Parathyroid adenoma (tissue), 2 donors: ENCODE results near the gene MSANTD1.

ENCODE experiments used
- H2AFZ ChIP-seq: fragments of 300-600 bp; sonication (generic); one replicate; pipeline ENCODE4 v1.7.0; 2017; ENCODE audit warnings: antibody characterized with exemption, mild to moderate bottlenecking
- H3K27ac ChIP-seq: fragments of 300-600 bp; sonication (generic); one replicate; pipeline ENCODE4 v1.7.0; 2017
- H3K27me3 ChIP-seq: fragments of 300-600 bp; sonication (generic); one replicate; pipeline ENCODE4 v1.7.0; 2017; ENCODE audit warnings: low read length; ENCODE audit not compliant: control insufficient read depth, insufficient read depth
- H3K36me3 ChIP-seq: fragments of 300-600 bp; sonication (generic); one replicate; pipeline ENCODE4 v1.7.0; 2017; ENCODE audit warnings: low read length; ENCODE audit not compliant: control insufficient read depth, insufficient read depth
- H3K4me1 ChIP-seq: fragments of 300-600 bp; sonication (generic); one replicate; pipeline ENCODE4 v1.7.0; 2017; ENCODE audit warnings: control low read depth
- H3K4me2 ChIP-seq: fragments of 300-600 bp; sonication (generic); one replicate; pipeline ENCODE4 v1.7.0; 2017; ENCODE audit warnings: low read length
- H3K4me3 ChIP-seq: fragments of 300-600 bp; sonication (generic); one replicate; pipeline ENCODE4 v1.7.0; 2017; ENCODE audit warnings: low read depth, low read length
- H3K79me2 ChIP-seq: fragments of 300-600 bp; sonication (generic); one replicate; pipeline ENCODE4 v1.7.0; 2017; ENCODE audit warnings: control low read depth
- H3K9ac ChIP-seq: fragments of 300-600 bp; sonication (generic); one replicate; pipeline ENCODE4 v1.7.0; 2017; ENCODE audit warnings: mild to moderate bottlenecking
- H3K9me3 ChIP-seq: fragments of 300-600 bp; sonication (generic); one replicate; pipeline ENCODE4 v1.7.0; 2017; ENCODE audit warnings: low read length; ENCODE audit not compliant: control insufficient read depth
- CTCF ChIP-seq: fragments of 300-600 bp; sonication (generic); IDR thresholded peaks from one replicate; pipeline ENCODE4 v1.7.0; 2017; ENCODE audit warnings: antibody characterized with exemption, mild to moderate bottlenecking
- donor health status: primary hyperparathyroidism.

MSANTD1 gene

GRCh38 chr4:3201718-3202702 is 46.9 kb upstream of the MSANTD1 start:
- no peaks in the 10 kb centered on the region for H3K27me3 ChIP-seq
- no peaks in the 10 kb centered on the region for H3K36me3 ChIP-seq
- H3K4me3 ChIP-seq = no peak overlapping the region
- H3K79me2 ChIP-seq = no peaks in the 10 kb centered on the region
- H3K4me1 ChIP-seq = no peaks in the 10 kb centered on the region
- no peak overlapping the region for H3K9ac ChIP-seq
- H2AFZ ChIP-seq = no peak overlapping the region
- H3K27ac ChIP-seq = no peak overlapping the region
- H3K9me3 ChIP-seq = no peaks in the 10 kb centered on the region
- H3K4me2 ChIP-seq = no peak overlapping the region
- TF ChIP-seq CTCF = no peak

- no peak overlapping the region for H3K27ac ChIP-seq
- no peaks in the 10 kb centered on the region for H3K36me3 ChIP-seq
Observed at GRCh38 chr4:3202836-3203820, 45.8 kb upstream of the MSANTD1 start.

GRCh38 chr4:3203971-3204431 is 45.0 kb upstream of the MSANTD1 start:
- Histone ChIP-seq H3K27me3 (no peaks in the 10 kb centered on the region), H3K4me2 (no peak overlapping the region), H3K36me3 (no peaks in the 10 kb centered on the region), H3K79me2 (no peaks in the 10 kb centered on the region), H2AFZ (no peak overlapping the region), H3K27ac (no peak overlapping the region), H3K4me1 (peaks cover 6% of the 10 kb centered on the region), H3K9me3 (no peaks in the 10 kb centered on the region), H3K4me3 (no peak overlapping the region), H3K9ac (no peak overlapping the region)
- TF ChIP-seq CTCF = no peak

More at GRCh38 chr4:3202836-3203820, 45.8 kb upstream of the MSANTD1 start:
- Histone ChIP-seq H2AFZ (no peak overlapping the region), H3K9me3 (no peaks in the 10 kb centered on the region), H3K4me1 (peaks cover 6% of the 10 kb centered on the region), H3K79me2 (no peaks in the 10 kb centered on the region), H3K4me2 (no peak overlapping the region), H3K27me3 (no peaks in the 10 kb centered on the region), H3K4me3 (no peak overlapping the region), H3K9ac (no peak overlapping the region)
- no peak for TF ChIP-seq CTCF

GRCh38 chr4:3205995-3206394 is 43.0 kb upstream of the MSANTD1 start:
- Histone ChIP-seq H3K9me3 (no peaks in the 10 kb centered on the region), H3K4me2 (no peak overlapping the region), H3K9ac (no peak overlapping the region), H3K36me3 (no peaks in the 10 kb centered on the region), H3K27ac (no peak overlapping the region), H2AFZ (no peak overlapping the region), H3K4me1 (peaks cover 6% of the 10 kb centered on the region), H3K4me3 (no peak overlapping the region), H3K27me3 (no peaks in the 10 kb centered on the region), H3K79me2 (no peaks in the 10 kb centered on the region)
- no peak for TF ChIP-seq CTCF
